ENCODE data around the gene RFK. TPM values are rescaled to one million over a fixed set of nuclear protein-coding genes. Genes with fewer than 3 reads are reported as not detected.
"Not testable (repeated sequence)": the region's sequence is repeated elsewhere in the genome, so short reads cannot be mapped to it uniquely, and the experiment has no call there.

RFK gene
- total RNA-seq, 1 experiment from 2014 or later: 36.9 TPM

DNA sequence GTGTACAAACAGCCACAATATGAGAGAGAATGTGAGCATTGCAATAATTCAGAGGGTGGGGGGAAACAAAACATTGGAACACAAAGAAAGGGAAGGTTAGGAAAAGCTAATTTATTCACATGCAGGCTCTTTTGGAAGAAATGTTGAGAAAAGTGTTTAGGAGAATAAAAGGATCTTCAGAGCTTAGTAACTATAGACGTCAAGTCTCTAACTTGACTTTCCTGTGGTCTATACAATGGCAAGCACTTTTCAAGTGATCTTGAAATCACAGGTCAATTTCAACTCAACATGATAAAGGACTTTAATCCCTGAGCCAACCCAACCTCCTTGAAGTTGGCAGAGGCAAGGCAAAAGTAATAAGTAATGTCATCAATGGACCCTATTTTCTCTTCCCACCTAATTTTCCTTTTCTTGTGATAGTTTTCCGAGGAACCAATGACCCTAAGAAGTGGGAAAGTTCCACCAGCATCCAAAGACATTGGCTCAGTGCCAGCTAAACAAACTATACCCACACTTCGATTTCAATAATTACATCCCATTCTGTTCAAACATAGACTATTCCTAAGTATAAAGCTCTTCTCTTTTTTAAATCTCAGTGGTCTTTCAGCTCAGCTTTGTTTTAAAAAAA, 23.7 kb downstream of the RFK start:
- DNase-seq (ENCODE audit: low read depth): no peak

- DNase-seq (ENCODE audit: low read depth): peak; percentile 5
These were observed 24.6 kb downstream of the RFK start for GRCh38 chr9:76369583-76369982.

GRCh38 chr9:76366275-76366674, 28.0 kb downstream of the RFK start:
- DNase-seq (ENCODE audit: low read depth): no peak

- DNase-seq (ENCODE audit: low read depth): peak; percentile 38
These were observed 29.2 kb downstream of the RFK start for GRCh38 chr9:76365028-76365427.

- DNase-seq (ENCODE audit: low read depth): no peak
These were observed 31.2 kb downstream of the RFK start for GRCh38 chr9:76363032-76363395.

GRCh38 chr9:76362332-76363031, 31.7 kb downstream of the RFK start:
- not testable (repeated sequence) for DNase-seq (ENCODE audit: low read depth)

- no peak for DNase-seq (ENCODE audit: low read depth)
These were observed 34.5 kb downstream of the RFK start for GRCh38 chr9:76359766-76360165.

DNA sequence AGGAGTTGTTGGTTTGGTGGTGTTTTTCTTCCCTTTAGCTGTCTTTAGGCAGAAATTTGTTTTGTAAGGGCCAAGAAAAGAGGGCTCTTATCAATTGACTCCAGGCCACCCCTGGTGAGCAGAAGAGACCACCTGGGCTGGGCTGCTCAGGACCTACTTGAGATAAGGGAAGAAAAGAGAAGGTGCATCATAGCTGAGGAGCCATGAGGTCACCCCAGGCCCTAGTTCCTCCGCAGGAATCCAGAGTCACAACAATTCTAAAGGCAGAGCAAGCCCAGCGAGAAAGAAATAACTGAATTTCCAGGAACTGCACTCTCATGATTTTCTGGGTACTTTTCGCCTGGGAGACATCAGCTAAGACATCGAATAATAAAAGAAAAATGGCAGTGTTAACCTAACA, 34.9 kb downstream of the RFK start:
- no peak for DNase-seq (ENCODE audit: low read depth)

DNA sequence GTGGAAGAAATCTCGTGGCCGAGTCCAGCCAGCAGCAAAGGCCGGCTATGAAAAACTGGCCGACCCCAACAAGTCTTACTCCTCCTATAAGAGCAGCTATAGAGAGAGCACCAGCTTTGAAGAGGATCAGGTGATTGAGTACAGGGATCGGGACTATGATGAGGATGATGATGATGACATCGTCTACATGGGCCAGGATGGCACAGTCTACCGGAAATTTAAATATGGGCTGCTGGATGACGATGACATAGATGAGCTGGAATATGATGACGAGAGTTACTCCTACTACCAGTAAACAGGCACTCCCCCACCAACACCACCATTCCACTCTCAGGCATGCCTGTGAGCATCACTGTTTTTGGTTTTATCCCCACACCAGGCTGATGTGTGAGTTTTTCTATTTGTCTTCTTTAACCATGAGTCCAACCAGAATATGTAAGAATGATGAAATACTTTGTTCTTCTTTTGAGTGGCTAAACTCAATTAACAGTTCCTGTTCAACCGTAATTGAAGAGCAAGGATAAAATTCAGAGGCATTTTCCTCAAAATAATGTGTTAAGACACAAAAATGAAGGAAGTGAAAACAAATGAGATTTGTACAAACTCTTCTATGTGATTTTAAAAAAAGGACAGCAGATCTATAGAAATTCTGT, 35.5 kb downstream of the RFK start:
- DNase-seq (ENCODE audit: low read depth): no peak

DNA sequence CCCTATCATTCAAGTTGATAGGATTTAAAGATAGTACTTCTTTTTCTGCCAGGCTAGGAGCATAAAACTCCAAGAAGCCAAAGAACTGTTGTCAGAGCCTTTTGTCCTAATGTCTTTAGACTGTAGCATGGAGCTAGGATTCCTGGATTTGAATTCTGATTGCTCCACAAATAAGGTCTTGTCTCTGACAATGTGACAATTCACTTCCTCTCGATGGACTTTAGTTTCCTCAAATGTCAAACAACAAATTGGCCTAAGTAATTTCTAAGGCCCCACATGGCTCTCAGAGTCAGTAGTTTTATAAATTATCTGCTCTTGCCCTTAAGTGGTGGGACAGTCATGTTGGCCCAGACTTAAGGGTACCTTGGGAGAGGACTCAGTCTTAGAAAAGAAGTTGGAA, 36.7 kb downstream of the RFK start:
- no peak for DNase-seq (ENCODE audit: low read depth)

DNA sequence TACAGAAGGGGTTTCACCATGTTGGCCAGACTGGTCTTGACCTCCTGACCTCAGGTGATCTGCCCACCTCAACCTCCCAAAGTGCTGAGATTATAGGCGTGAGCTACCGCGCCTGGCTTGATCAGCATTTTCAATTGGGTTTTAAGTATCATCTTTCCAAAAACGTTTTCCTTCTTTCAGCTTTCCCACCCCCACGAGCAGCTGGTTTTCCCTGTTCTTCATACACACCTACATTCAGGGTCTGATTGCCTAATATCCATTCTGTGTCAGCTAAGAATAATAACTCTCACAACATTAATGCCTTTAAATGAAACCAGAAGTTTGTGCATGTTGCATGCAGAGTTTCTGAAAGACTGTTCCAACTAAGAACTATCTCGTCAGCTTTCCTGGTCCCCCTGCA, 38.3 kb downstream of the RFK start:
- no peak for DNase-seq (ENCODE audit: low read depth)

GRCh38 chr9:76354221-76354620, 40.0 kb downstream of the RFK start:
- DNase-seq (ENCODE audit: low read depth): no peak

DNA sequence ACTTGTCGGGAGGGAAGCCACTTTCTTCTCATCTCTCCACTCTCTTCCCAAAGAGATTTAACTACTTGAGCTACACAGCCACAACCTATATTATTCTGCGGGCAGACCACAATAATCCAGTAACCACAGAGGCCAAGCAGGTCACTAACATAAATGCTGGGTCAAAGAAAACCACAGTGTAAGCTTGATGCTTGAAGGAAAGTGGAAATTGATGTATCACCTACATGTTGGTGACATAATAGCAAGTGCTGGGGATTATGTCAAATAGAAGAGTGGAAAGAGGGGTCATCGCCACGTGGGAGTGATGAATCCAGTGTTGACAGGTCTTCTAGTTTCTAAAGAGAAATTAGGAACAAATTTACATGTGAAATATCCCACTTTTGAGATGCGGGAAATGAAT, 40.9 kb downstream of the RFK start:
- DNase-seq (ENCODE audit: low read depth): peak; percentile 34

- DNase-seq (ENCODE audit: low read depth): no peak
These were observed 42.1 kb downstream of the RFK start for GRCh38 chr9:76352026-76352620.

DNA sequence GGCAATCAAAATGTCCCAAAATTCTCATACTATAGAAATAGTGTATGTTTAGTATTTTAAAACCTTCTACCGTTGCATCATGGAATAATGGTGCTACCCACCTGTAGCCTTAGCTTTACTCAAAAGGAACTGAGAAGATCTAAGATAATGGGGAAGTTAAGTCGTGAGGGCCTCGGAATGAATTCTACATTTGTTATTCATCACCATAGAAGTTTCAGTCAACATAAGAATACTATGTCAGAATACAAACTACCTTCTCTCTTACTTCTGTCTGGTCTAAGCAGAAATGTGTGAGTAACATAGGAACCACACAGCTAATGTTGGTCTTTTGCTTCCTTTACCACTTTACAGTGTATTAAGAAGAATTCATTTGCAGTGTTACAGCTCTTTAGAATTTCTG, 43.2 kb downstream of the RFK start:
- DNase-seq (ENCODE audit: low read depth): no peak

GRCh38 chr9:76349865-76350264, 44.4 kb downstream of the RFK start:
- no peak for DNase-seq (ENCODE audit: low read depth)

DNA sequence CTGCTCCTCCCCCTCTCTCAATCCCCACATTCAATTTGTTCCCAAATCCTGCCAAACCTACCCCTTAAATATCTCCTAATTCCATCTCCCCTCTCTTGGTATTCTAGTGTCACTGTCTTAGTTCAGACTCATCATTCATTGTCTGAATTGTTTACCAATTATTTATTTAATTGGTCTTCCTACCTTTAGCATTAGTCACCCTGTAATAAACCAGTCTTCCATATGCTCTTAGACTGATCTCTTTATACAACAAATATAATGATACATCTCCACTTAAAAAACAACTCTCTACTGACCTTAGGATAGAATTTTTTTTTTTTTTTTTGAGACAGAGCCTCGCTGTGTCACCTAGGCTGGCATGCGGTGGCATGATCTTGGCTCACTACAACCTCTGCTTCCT, 51.4 kb downstream of the RFK start:
- DNase-seq (ENCODE audit: low read depth): no peak

DNA sequence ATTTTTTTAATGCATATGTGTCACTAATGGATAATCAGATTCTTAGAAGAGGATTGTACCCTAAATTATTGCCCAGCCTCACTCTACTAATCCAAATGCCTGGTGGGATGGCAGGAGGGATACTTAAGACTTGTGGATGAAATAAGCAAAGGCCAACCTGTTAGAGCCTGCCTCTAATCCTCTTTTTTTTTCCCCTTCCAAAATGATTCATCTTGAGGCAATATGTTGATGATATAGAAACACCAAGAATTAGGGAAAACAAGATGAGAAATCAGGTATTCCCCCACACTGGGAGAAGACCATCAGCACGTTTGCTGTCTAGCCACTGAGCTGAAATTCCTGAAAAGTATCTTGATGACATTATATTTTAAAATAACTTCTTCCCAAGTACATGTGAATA, 52.0 kb downstream of the RFK start:
- no peak for DNase-seq (ENCODE audit: low read depth)

GRCh38 chr9:76341616-76342015, 52.6 kb downstream of the RFK start:
- DNase-seq (ENCODE audit: low read depth): no peak

- no peak for DNase-seq (ENCODE audit: low read depth)
These were observed 55.8 kb downstream of the RFK start for GRCh38 chr9:76338418-76338817.

DNA sequence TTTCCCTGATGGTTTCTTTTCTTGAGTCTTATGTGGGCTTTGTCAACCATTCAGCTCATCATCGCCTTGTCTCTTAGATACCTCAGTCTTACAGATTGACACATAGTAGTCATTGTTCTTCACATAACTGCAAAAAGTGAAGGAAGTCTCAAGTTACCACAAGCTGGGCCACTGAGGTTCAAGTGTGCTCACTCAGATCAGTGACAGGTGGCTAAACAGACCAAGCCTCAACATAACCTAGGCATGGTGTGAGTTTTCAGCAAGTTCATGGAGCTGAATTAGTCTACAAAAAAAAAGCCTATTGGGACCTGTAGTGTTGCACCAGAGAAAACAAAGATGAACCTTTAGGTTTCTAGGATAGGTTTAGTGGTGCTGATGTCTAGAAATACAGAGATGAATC, 58.2 kb downstream of the RFK start:
- DNase-seq (ENCODE audit: low read depth): peak; percentile 6
